ENCODE data around the gene CKM.

DNA sequence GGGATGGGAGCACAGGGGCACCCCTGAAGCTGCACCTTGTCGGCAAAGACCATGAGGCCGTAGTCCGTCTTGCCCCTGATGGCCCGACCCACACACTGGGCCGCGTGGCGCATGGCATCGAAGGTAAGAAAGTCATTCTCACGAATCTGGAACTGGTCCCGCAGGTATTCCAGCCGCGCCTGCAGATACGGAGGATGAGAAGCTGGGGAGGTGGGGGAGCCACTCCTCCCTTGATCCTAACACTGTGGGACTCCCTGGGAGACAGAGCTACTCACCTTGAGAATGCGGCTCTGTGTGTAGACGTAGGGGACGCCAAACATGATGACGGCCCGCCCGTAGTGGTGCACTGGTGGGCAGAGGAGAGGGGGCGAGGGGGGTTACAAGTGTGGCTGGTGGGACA lies 29.8 kb upstream of the CKM start:
- TF ChIP-seq POLR2A (IDR thresholded peaks at IDR 0.05; ENCODE audit: extremely low read depth, insufficient read length) (no peak), MYC (IDR thresholded peaks at IDR 0.05; ENCODE audit: low read depth, low read length) (no peak)
- TF ChIP-seq, protein P1, sequence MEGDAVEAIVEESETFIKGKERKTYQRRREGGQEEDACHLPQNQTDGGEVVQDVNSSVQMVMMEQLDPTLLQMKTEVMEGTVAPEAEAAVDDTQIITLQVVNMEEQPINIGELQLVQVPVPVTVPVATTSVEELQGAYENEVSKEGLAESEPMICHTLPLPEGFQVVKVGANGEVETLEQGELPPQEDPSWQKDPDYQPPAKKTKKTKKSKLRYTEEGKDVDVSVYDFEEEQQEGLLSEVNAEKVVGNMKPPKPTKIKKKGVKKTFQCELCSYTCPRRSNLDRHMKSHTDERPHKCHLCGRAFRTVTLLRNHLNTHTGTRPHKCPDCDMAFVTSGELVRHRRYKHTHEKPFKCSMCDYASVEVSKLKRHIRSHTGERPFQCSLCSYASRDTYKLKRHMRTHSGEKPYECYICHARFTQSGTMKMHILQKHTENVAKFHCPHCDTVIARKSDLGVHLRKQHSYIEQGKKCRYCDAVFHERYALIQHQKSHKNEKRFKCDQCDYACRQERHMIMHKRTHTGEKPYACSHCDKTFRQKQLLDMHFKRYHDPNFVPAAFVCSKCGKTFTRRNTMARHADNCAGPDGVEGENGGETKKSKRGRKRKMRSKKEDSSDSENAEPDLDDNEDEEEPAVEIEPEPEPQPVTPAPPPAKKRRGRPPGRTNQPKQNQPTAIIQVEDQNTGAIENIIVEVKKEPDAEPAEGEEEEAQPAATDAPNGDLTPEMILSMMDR (IDR thresholded peaks at IDR 0.05; ENCODE audit: low read depth, low read length), result no peak
- TF ChIP-seq, protein P2, sequence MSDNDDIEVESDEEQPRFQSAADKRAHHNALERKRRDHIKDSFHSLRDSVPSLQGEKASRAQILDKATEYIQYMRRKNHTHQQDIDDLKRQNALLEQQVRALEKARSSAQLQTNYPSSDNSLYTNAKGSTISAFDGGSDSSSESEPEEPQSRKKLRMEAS (IDR thresholded peaks at IDR 0.05; ENCODE audit: low read depth, low read length), result no peak
